NCI-H1436 treated with DMSO at 0.1 percent for 48 hours (cell line): ENCODE results near the gene TMIGD2.

ENCODE experiments used
- DNase-seq: peaks from one replicate; lab custom pipeline; 2025; lab: John Stamatoyannopoulos, UW

TMIGD2 gene

GRCh38 chr19:4326837-4327251 lies 24.7 kb upstream of the TMIGD2 start:
- DNase-seq, result no peak

- DNase-seq, result no peak
Observed at GRCh38 chr19:4326215-4326836, 24.1 kb upstream of the TMIGD2 start.

- DNase-seq, result no peak
Observed at GRCh38 chr19:4324228-4324627, 22.0 kb upstream of the TMIGD2 start.

GRCh38 chr19:4323692-4324091 lies 21.5 kb upstream of the TMIGD2 start:
- DNase-seq, result no peak

- no peak for DNase-seq
Observed at GRCh38 chr19:4322942-4323665, 20.9 kb upstream of the TMIGD2 start.

- DNase-seq, result no peak
Observed at GRCh38 chr19:4320419-4320818, 18.2 kb upstream of the TMIGD2 start.

GRCh38 chr19:4319067-4319718 lies 17.0 kb upstream of the TMIGD2 start:
- no peak for DNase-seq

- DNase-seq, result no peak
Observed at GRCh38 chr19:4318460-4318859, 16.3 kb upstream of the TMIGD2 start.

- DNase-seq, result no peak
Observed at GRCh38 chr19:4316956-4317355, 14.8 kb upstream of the TMIGD2 start.

GRCh38 chr19:4313847-4314490 lies 11.8 kb upstream of the TMIGD2 start:
- no peak for DNase-seq

- no peak for DNase-seq
Observed at GRCh38 chr19:4310247-4311121, 8.3 kb upstream of the TMIGD2 start.

- no peak for DNase-seq
Observed at GRCh38 chr19:4305659-4306058, 3.5 kb upstream of the TMIGD2 start.

- no peak for DNase-seq
Observed at GRCh38 chr19:4305257-4305612, 3.0 kb upstream of the TMIGD2 start.

GRCh38 chr19:4304538-4305256 lies 2.5 kb upstream of the TMIGD2 start, which contains the start of gene FSD1:
Gene FSD1 (plus strand): TSS chr19:4304598. CDS start chr19:4304747, 149 bp downstream.
- DNase-seq, result no peak

GRCh38 chr19:4303819-4304537 lies 1.8 kb upstream of the TMIGD2 start:
- no peak for DNase-seq

- DNase-seq, result no peak
Observed at GRCh38 chr19:4301590-4302242, 473 bp downstream of the TMIGD2 start.

GRCh38 chr19:4300589-4300988 lies 1.6 kb downstream of the TMIGD2 start:
- DNase-seq, result no peak

- DNase-seq, result no peak
Observed at GRCh38 chr19:4298810-4299550, 3.2 kb downstream of the TMIGD2 start.
